PC-3 (cell line): ENCODE measurements around the gene MAFB. TPM values are rescaled to one million over a fixed set of nuclear protein-coding genes. Genes with fewer than 3 reads are reported as not detected.

Experiments used
- ATAC-seq: fragments of 200-7000 bp; cut with Tn5 transposase; 2 replicates; pipeline ENCODE4 v1.9.1; 2020; ENCODE audit warnings: mild to moderate bottlenecking, moderate library complexity
- BruUV-seq: library from RNA; stranded (reverse); fragments of 400-500 nt; replicated peaks from 2 replicates; lab custom pipeline; 2021; lab: Mats Ljungman, UMichigan
- CTCF ChIA-PET: fragments of 300-600 bp; sonication (Branson Sonifier 250); formaldehyde crosslinking; loops from one replicate; lab custom pipeline; 2022; ENCODE audit warnings: antibody characterized with exemption; lab: Charles Lee
- POLR2A ChIA-PET: fragments of 300-600 bp; sonication (Branson Sonifier 250); formaldehyde crosslinking; loops from one replicate; lab custom pipeline; 2022; ENCODE audit warnings: antibody characterized with exemption; ENCODE audit not compliant: unreplicated experiment; lab: Charles Lee
- DNase-seq: peaks from one replicate; pipeline ENCODE4 v3.0.0-alpha.2; 2015
- H2AFZ ChIP-seq: fragments of 300-600 bp; sonication (generic); 2 replicates; pipeline ENCODE4 v1.6.0; 2016; ENCODE audit warnings: antibody characterized with exemption, low read length
- H3F3A ChIP-seq: fragments of 300-600 bp; sonication (generic); one replicate; pipeline ENCODE4 v1.6.0; 2017; ENCODE audit warnings: antibody characterized with exemption, low read length, control low read depth, mild to moderate bottlenecking; ENCODE audit not compliant: unreplicated experiment
- H3K27ac ChIP-seq: fragments of 300-600 bp; sonication (generic); 2 replicates; pipeline ENCODE4 v1.5.1; 2016; ENCODE audit warnings: mild to moderate bottlenecking, low read length
- H3K27me3 ChIP-seq: fragments of 300-600 bp; sonication (generic); 2 replicates; pipeline ENCODE4 v1.6.1; 2016; ENCODE audit warnings: low read length, mixed read lengths
- H3K36me3 ChIP-seq: fragments of 300-600 bp; sonication (generic); 2 replicates; pipeline ENCODE4 v1.6.1; 2016; ENCODE audit warnings: low read depth, mixed run types, low read length, mixed read lengths
- H3K4me1 ChIP-seq: fragments of 300-600 bp; sonication (generic); 2 replicates; pipeline ENCODE4 v1.5.1; 2016; ENCODE audit warnings: low read length; ENCODE audit not compliant: insufficient read depth
- H3K4me2 ChIP-seq: fragments of 300-600 bp; sonication (generic); 2 replicates; pipeline ENCODE4 v1.6.0; 2016; ENCODE audit warnings: low read length
- H3K4me3 ChIP-seq: fragments of 300-600 bp; sonication (generic); 2 replicates; pipeline ENCODE4 v1.5.1; 2016; ENCODE audit warnings: mild to moderate bottlenecking, low read length, mixed read lengths
- H3K79me2 ChIP-seq: fragments of 300-600 bp; sonication (generic); 2 replicates; pipeline ENCODE4 v1.6.1; 2017; ENCODE audit warnings: low read length, mixed read lengths
- H3K9ac ChIP-seq: fragments of 300-600 bp; sonication (generic); 2 replicates; pipeline ENCODE4 v1.6.0; 2016; ENCODE audit warnings: mild to moderate bottlenecking, low read length
- H3K9me2 ChIP-seq: fragments of 300-600 bp; sonication (generic); replicated peaks from 2 replicates; pipeline ENCODE4 v1.6.1; 2016; ENCODE audit warnings: mixed run types, low read length, mixed read lengths
- H3K9me3 ChIP-seq: fragments of 300-600 bp; sonication (generic); 2 replicates; pipeline ENCODE4 v1.6.1; 2016; ENCODE audit warnings: low read length, mixed read lengths
- H4K20me1 ChIP-seq: fragments of 300-600 bp; sonication (generic); 2 replicates; pipeline ENCODE4 v1.6.1; 2016; ENCODE audit warnings: low read length, mixed read lengths
- EZH2 ChIP-seq: fragments of 300-600 bp; sonication (generic); IDR thresholded peaks from one replicate; pipeline ENCODE4 v1.6.1; 2017; ENCODE audit warnings: antibody characterized with exemption, mild to moderate bottlenecking, low read length; ENCODE audit not compliant: unreplicated experiment
- EZH2phosphoT487 ChIP-seq: fragments of 300-600 bp; sonication (generic); IDR thresholded peaks from 2 replicates; pipeline ENCODE4 v1.6.1; 2018; ENCODE audit warnings: mild to moderate bottlenecking, antibody characterized with exemption, low read length, borderline replicate concordance
- intact Hi-C: fragments of 100-400 bp; cut with micrococcal nuclease; formaldehyde crosslinking; loops from 2 replicates; pipeline ENCODE4 v1.9.0; 2023
- total RNA-seq: library from RNA; depleted of rRNA; stranded (reverse); fragments of >200 nt; gene quantifications from 2 replicates; pipeline ENCODE4 v1.2.3, GENCODE V29; 2014
- TF ChIP-seq, protein P1 (sequence below): fragments of 300-600 bp; sonication (generic); conservative IDR thresholded peaks from 2 replicates; pipeline ENCODE4 v1.5.1; 2017; ENCODE audit warnings: antibody characterized with exemption, low read depth, mild to moderate bottlenecking, low read length

The MAFB gene
- total RNA-seq, 1 experiment from 2014 or later, result 0.04 TPM

DNA sequence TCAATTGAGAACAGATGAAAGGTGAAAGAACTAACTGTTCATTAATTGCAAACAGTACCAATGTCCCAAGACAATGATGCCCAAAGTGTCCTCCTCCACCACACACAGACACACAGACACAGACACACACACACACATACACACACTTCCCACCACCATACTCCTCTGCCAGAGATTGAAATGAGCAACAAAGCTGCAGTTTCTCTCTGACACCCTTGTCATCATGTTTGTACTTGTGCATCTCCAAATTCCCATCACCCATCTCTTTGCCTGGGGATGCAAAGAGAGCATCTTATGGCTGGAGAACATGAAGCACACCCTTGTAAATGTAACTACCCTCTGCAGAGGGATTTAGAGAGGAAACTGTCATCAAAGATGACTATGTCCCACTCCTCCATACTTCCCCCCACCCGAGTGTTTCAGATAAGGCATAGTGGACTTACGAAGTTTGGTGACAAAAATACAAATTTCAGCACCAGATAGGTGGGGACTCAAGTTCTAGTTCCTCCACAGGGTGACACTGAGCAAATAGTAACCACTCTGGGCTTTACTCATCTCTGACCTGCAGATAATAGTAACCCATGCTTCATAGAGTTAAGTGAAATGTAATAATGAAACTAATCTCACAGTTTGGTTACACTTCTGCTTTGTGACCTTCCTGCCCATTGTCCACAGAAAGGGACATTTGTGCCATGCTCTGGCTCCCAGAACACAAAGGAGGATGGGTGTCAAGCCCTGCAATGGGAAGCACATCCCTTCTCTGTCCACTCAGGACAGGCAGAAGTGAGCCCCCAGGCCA, 8.7 kb downstream of the MAFB start:
- Histone ChIP-seq H3K9ac (no peak overlapping the region), H3K9me2 (no peaks in the 10 kb centered on the region), H2AFZ (no peak overlapping the region), H3K79me2 (no peaks in the 10 kb centered on the region), H3K4me3 (no peak overlapping the region), H3K4me1 (no peaks in the 10 kb centered on the region), H3K4me2 (no peak overlapping the region), H3K27ac (no peak overlapping the region), H3K36me3 (no peaks in the 10 kb centered on the region), H3K9me3 (no peaks in the 10 kb centered on the region), H3F3A (no peaks in the 10 kb centered on the region), H4K20me1 (no peaks in the 10 kb centered on the region), H3K27me3 (peaks cover 61% of the 10 kb centered on the region)
- no peak for DNase-seq
- CTCF ChIA-PET, result no interaction called here
- intact Hi-C loops, result no loop called here
- TF ChIP-seq, protein P1, sequence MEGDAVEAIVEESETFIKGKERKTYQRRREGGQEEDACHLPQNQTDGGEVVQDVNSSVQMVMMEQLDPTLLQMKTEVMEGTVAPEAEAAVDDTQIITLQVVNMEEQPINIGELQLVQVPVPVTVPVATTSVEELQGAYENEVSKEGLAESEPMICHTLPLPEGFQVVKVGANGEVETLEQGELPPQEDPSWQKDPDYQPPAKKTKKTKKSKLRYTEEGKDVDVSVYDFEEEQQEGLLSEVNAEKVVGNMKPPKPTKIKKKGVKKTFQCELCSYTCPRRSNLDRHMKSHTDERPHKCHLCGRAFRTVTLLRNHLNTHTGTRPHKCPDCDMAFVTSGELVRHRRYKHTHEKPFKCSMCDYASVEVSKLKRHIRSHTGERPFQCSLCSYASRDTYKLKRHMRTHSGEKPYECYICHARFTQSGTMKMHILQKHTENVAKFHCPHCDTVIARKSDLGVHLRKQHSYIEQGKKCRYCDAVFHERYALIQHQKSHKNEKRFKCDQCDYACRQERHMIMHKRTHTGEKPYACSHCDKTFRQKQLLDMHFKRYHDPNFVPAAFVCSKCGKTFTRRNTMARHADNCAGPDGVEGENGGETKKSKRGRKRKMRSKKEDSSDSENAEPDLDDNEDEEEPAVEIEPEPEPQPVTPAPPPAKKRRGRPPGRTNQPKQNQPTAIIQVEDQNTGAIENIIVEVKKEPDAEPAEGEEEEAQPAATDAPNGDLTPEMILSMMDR, result no peak
- TF ChIP-seq EZH2, result no peak
- no peak for TF ChIP-seq EZH2phosphoT487
- POLR2A ChIA-PET, result no interaction called here
- ATAC-seq, result no peak
- BruUV-seq, result no TSS peak

DNA sequence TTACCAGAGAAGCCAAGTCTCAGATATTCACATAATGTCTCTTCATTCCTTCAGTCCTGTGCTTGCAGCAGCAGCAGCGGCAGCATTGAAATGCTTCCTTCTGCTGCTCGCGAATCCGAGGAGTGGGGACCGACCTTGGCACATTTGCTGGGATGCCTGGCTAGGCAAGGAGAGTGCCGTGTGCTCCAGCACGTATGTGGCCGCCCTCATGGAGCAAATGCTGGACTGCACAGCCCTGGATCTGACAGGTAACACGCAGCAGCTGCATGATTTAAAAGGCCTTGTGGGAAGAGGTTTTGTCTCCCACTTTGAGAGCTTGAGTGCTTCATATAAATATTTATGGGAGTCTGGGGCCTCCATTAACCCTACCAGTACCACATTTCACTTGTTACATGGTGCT, 9.9 kb downstream of the MAFB start:
- no peak for TF ChIP-seq EZH2
- TF ChIP-seq EZH2phosphoT487, result no peak
- TF ChIP-seq, protein P1, result no peak
- H3F3A ChIP-seq, result no peaks in the 10 kb centered on the region
- no peaks in the 10 kb centered on the region for H3K9me2 ChIP-seq
- H3K9ac ChIP-seq, result no peak overlapping the region
- H2AFZ ChIP-seq, result no peak overlapping the region
- no peak overlapping the region for H3K27ac ChIP-seq
- intact Hi-C loops, result no loop called here
- ChIA-PET CTCF (no interaction called here), POLR2A (no interaction called here)
- peaks cover 49% of the 10 kb centered on the region for H3K27me3 ChIP-seq
- H3K4me2 ChIP-seq, result no peak overlapping the region
- H3K4me1 ChIP-seq, result no peaks in the 10 kb centered on the region
- H3K4me3 ChIP-seq, result no peak overlapping the region
- no peak for DNase-seq
- H4K20me1 ChIP-seq, result no peaks in the 10 kb centered on the region
- H3K79me2 ChIP-seq, result no peaks in the 10 kb centered on the region
- no TSS peak for BruUV-seq
- H3K9me3 ChIP-seq, result no peaks in the 10 kb centered on the region
- H3K36me3 ChIP-seq, result no peaks in the 10 kb centered on the region
- ATAC-seq, result no peak

DNA sequence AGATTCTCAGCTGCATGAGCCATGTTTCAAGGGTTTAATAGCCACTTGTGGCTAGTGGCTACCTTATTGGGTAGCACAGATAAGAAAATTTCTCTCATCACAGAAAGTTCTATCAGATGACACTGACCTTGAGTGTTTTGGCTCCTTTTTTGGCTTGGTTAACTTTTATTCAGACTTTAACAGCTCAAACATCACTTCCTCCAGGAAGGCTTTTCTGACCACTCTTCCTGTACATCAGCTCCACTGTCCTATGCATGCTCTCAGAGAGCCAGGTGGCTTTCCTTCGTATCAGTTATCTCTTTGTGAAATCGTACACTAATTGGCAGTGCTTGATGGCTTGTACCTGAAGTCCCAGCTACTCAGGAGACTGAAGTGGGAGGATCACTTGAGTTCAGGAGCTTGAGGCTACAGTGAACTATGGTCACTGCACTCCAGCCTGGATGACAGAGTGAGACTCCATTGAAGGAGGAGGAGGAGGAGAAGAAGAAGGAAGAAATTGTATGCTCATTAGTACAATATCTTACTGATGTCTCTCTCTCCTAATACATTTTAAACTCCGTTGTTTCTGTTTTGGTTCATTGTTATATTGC, 10.7 kb downstream of the MAFB start:
- Histone ChIP-seq H4K20me1 (no peaks in the 10 kb centered on the region), H3K9ac (no peak overlapping the region), H3K4me1 (no peaks in the 10 kb centered on the region), H3K27me3 (peaks cover 41% of the 10 kb centered on the region), H3K27ac (no peak overlapping the region), H3K4me3 (no peak overlapping the region), H3K79me2 (no peaks in the 10 kb centered on the region), H3K36me3 (no peaks in the 10 kb centered on the region), H2AFZ (no peak overlapping the region), H3F3A (no peaks in the 10 kb centered on the region), H3K9me3 (no peaks in the 10 kb centered on the region), H3K9me2 (no peaks in the 10 kb centered on the region), H3K4me2 (no peak overlapping the region)
- ChIA-PET CTCF (no interaction called here), POLR2A (no interaction called here)
- intact Hi-C loops, result no loop called here
- DNase-seq (no peak), ATAC-seq (no peak)
- TF ChIP-seq EZH2phosphoT487, result no peak
- no TSS peak for BruUV-seq
